Left lung (tissue), 14 donors: Measurements from ENCODE around the gene YJEFN3. TPM values are rescaled to one million over a fixed set of nuclear protein-coding genes. Genes with fewer than 3 reads are reported as not detected.
A peak's percentile ranks its signal among the peaks of the same experiment; 100 is the strongest.

ENCODE experiments used
- ATAC-seq: fragments of 200-7000 bp; cut with Tn5 transposase; one replicate; pipeline ENCODE4 v1.9.1; 2020; ENCODE audit warnings: moderate library complexity
- DNase-seq, 4 donors: peaks; one replicate each; pipeline ENCODE4 v3.0.0-alpha.2; 2013 to 2020
- H3K27ac ChIP-seq, 2 donors: fragments of 200-600 bp; sonication (generic) in 1 of 2; one replicate each; pipeline versions ENCODE4 v1.5.0 to v1.8.0; 2020 to 2021
- H3K27me3 ChIP-seq, 2 donors: fragments of 200-600 bp; sonication (generic) in 1 of 2; one replicate each; pipeline versions ENCODE4 v1.5.0 to v1.8.0; 2020 to 2021
- H3K36me3 ChIP-seq, 2 donors: fragments of 200-600 bp; sonication (generic) in 1 of 2; one replicate each; pipeline versions ENCODE4 v1.5.0 to v1.8.0; 2020 to 2021
- H3K4me1 ChIP-seq, 2 donors: fragments of 200-600 bp; one replicate each; pipeline ENCODE4 v1.8.0; 2021
- H3K4me3 ChIP-seq, 2 donors: fragments of 200-600 bp; sonication (generic) in 1 of 2; one replicate each; pipeline versions ENCODE4 v1.5.0 to v1.8.0; 2020 to 2021; ENCODE audit warnings: mild to moderate bottlenecking in 1 of 2
- H3K9me3 ChIP-seq, 2 donors: fragments of 200-600 bp; sonication (generic) in 1 of 2; one replicate each; pipeline versions ENCODE4 v1.5.0 to v1.8.0; 2020 to 2021
- CTCF ChIP-seq, 2 donors: fragments of 200-600 bp; sonication (generic) in 1 of 2; IDR thresholded peaks; one replicate each; pipeline versions ENCODE4 v1.5.0 to v1.8.0; 2021; ENCODE audit warnings: antibody characterized with exemption in 2 of 2
- intact Hi-C, 2 donors: fragments of 100-400 bp; cut with DNase I; formaldehyde crosslinking; loops; one replicate each; pipeline versions ENCODE4 v1.11.2 to v1.14.2; 2022
- long read RNA-seq, 12 donors: library from polyadenylated mRNA in 2 of 12; unstranded in 2 of 12; transcript quantifications; one replicate each; pipeline ENCODE4 v2.0.0 and lab custom pipeline, GENCODE V29; 2019 to 2026
- polyA plus RNA-seq, 6 donors: library from polyadenylated mRNA; unstranded; fragments of 120-200 nt; gene quantifications; one replicate each; pipeline ENCODE4 v1.2.1, GENCODE V29; 2013; ENCODE audit not compliant: insufficient read length in 6 of 6
- total RNA-seq, 2 donors: library from RNA; stranded (reverse); fragmentation: NEBNext Ultra II Directional; extraction: Animal tissue kit (Norgen Biotek cat#: 25700); gene quantifications; one replicate each; pipeline ENCODE4 v1.2.1, GENCODE V29; 2021
- donor health status: DM: no; HTN: yes; CAD: no.
- donor health status: DM: no; HTN: no; CAD: no.

The YJEFN3 gene, protein sequence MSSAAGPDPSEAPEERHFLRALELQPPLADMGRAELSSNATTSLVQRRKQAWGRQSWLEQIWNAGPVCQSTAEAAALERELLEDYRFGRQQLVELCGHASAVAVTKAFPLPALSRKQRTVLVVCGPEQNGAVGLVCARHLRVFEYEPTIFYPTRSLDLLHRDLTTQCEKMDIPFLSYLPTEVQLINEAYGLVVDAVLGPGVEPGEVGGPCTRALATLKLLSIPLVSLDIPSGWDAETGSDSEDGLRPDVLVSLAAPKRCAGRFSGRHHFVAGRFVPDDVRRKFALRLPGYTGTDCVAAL
- total RNA-seq (1 to 10 TPM; 2.7 to 3.5 TPM), polyA plus RNA-seq (10 to 100 TPM in 5 of 6 donors, 1 to 10 TPM in 1; 8.8 to 13.6 (median 12.3) TPM)
- long read RNA-seq, donor 1 = 0 reads
- long read RNA-seq, donor 2, partial matches to known transcripts = 10 of 10 reads
- long read RNA-seq, donor 2, other reads (novel, unspliced or antisense) = 0 of 10 reads
- long read RNA-seq, donor 3 = 0 reads
- long read RNA-seq, donor 4, partial matches to known transcripts = 1 of 1 reads
- long read RNA-seq, donor 4, other reads (novel, unspliced or antisense) = 0 of 1 reads
- long read RNA-seq, donor 5 = 0 reads
- long read RNA-seq, donor 6 = 0 reads
- long read RNA-seq, donor 7, partial matches to known transcripts = 5 of 5 reads
- long read RNA-seq, donor 7, other reads (novel, unspliced or antisense) = 0 of 5 reads
- long read RNA-seq, donor 8, partial matches to known transcripts = 5 of 5 reads
- long read RNA-seq, donor 8, other reads (novel, unspliced or antisense) = 0 of 5 reads
- long read RNA-seq, donor 9 = 0 reads
- long read RNA-seq, donor 10, partial matches to known transcripts = 0 of 1 reads
- long read RNA-seq, donor 10, other reads (novel, unspliced or antisense) = 0 of 1 reads
- long read RNA-seq, donor 11 = 0 reads
- long read RNA-seq, donor 12, partial matches to known transcripts = 5 of 5 reads
- long read RNA-seq, donor 12, other reads (novel, unspliced or antisense) = 0 of 5 reads

- H3K27ac ChIP-seq = no peak within 1 kb of the TSS
- no peaks in the 10 kb centered on the region for H3K27me3 ChIP-seq
- H3K4me3 ChIP-seq = no peak within 1 kb of the TSS
- peaks cover 0 to 9% of the 10 kb centered on the region in 2 donors for H3K4me1 ChIP-seq
- intact Hi-C loops = no loop called here
- H3K9me3 ChIP-seq = no peaks in the 10 kb centered on the region
- ATAC-seq = no peak
- H3K36me3 ChIP-seq = peaks cover 0 to 57% of the 10 kb centered on the region in 2 donors
- TF ChIP-seq CTCF (IDR thresholded peaks at IDR 0.05) = no peak
- DNase-seq = no peak
Measured at GRCh38 chr19:19528721-19529490, at the start of gene YJEFN3. Gene YJEFN3 (plus strand): TSS chr19:19528911. CDS start chr19:19528933, 22 bp downstream.

DNA sequence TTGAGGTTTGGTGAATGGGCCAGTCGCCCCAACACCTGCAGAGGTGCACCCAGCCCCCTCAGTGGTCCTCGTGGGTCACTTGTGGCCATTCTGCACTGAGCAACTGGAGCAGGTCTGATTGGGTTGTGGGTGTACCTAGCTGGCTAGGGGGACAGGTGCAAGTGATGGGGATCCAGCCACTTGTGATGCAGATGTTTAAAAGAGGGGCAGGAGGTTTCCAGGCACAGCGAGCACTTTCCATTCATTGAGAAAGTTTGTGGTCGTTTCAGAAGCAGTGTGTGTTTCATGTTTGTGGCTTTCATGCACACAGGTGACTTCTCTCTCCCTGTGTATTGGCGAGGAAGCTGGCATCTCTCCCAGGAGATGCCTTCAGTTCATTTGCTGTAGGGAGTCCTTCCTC lies 48.0 kb upstream of the YJEFN3 start:
- intact Hi-C loops = no loop called here
- ATAC-seq (no peak), DNase-seq (no peak)
- no peak for TF ChIP-seq CTCF (IDR thresholded peaks at IDR 0.05)
- peaks cover 0 to 31% of the 10 kb centered on the region in 2 donors for H3K36me3 ChIP-seq
- H3K4me3 ChIP-seq = no peak overlapping the region
- H3K27ac ChIP-seq = no peak overlapping the region
- no peaks in the 10 kb centered on the region for H3K27me3 ChIP-seq
- peaks cover 9 to 37% of the 10 kb centered on the region in 2 donors for H3K4me1 ChIP-seq
- H3K9me3 ChIP-seq = no peaks in the 10 kb centered on the region

- intact Hi-C loops = no loop called here
- Histone ChIP-seq H3K27ac (no peak overlapping the region), H3K27me3 (no peaks in the 10 kb centered on the region), H3K4me3 (no peak overlapping the region), H3K4me1 (peaks cover 6 to 29% of the 10 kb centered on the region in 2 donors), H3K9me3 (no peaks in the 10 kb centered on the region), H3K36me3 (peaks cover 0 to 41% of the 10 kb centered on the region in 2 donors)
- TF ChIP-seq CTCF (IDR thresholded peaks at IDR 0.05) = no peak
- DNase-seq = peak in 2 of 4 donors; percentile 55 to 69
- ATAC-seq = no peak
Measured at GRCh38 chr19:19482809-19483596, 45.7 kb upstream of the YJEFN3 start.

- peak overlapping the region in 1 of 2 donors; percentile 48 for H3K27ac ChIP-seq
- H3K9me3 ChIP-seq = no peaks in the 10 kb centered on the region
- no peaks in the 10 kb centered on the region for H3K27me3 ChIP-seq
- ATAC-seq (no peak), DNase-seq (peak in 2 of 4 donors; percentile 54 to 74)
- H3K4me3 ChIP-seq = no peak overlapping the region
- intact Hi-C loops = no loop called here
- H3K36me3 ChIP-seq = peaks cover 0 to 35% of the 10 kb centered on the region in 2 donors
- TF ChIP-seq CTCF (IDR thresholded peaks at IDR 0.05) = no peak
- H3K4me1 ChIP-seq = peaks cover 18 to 47% of the 10 kb centered on the region in 2 donors
Measured at GRCh38 chr19:19485161-19485997, 43.3 kb upstream of the YJEFN3 start.
